Activated naive CD4-positive, alpha-beta T cell (primary cell): ENCODE data around the gene CNNM4.

Source experiments
- DNase-seq, 4 experiments: peaks; one replicate each; lab custom pipeline; 2025; lab: John Stamatoyannopoulos, UW

The CNNM4 gene

DNA sequence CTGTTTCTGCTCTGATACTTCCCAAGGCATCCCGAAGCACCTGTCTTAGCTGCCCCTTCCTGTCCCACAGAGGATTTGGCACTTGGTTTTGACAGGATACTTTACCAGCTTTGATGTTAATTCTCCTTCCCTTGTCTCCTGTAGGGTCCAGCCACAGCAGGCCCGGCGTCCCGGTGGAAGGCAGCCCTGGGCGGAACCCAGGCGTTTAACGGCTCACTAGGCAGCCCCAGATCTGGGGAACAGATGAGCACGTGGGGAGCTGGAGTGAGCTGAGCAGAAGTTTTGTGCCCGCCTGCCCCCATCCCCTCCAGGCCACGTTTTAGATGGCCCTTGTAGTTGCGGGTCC, 71.7 kb downstream of the CNNM4 start:
- DNase-seq, result no peak

DNA sequence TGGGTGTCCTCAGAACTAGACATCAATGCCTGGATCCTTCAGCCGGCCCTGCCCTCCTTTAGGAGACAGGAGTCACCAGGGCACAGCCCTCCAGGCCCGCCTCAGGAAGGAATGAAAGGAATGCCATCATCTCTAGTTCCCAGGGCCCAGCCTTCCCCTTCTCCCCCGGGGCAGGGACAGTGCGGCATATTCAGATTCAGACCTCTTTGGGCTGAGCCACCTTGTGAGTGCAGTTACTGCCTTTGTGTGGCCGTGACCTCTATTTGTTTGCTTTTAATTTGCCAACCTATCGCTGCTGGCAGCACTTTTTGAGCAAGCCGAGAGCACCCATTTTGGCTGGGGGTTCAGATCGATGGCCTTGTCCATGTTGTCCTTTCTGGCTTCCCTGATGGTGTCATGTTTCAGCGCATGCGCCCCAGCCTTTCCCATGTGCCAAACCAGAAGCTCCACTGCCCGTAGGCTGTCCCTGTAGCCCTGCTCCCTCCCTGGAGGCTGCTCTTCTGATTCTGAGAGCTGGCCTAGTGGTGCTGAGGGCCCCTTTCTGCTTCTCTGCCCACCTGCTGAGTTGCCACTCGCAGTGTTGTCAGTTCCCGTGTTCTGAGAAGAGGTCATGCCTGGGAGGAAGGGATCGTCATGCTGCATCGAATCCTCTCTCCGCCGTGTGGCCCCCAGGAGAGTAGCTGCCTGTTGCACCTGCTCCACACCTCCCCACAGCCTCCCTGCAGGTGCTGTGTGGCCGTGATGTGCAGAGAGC, 72.2 kb downstream of the CNNM4 start:
- DNase-seq, result no peak

DNA sequence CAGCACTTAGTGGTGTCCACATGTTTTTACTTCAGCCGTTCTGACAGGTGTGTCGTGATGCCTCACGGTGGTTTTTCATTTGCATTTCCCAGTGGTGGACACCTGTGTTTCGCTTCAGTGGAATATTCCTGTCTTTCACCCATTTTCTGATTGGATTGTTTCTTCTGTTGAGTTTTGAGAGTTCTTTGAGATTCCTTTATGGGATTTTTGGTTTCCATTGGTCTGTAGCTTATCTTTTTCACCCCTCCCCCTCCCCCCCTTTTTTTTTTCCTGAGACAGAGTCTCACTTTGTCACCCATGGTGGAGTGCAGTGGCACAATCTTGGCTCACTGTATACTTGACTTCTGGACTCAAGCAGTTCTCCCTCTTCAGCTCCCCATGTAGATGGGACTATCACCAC, 75.1 kb downstream of the CNNM4 start:
- DNase-seq, result no peak

DNA sequence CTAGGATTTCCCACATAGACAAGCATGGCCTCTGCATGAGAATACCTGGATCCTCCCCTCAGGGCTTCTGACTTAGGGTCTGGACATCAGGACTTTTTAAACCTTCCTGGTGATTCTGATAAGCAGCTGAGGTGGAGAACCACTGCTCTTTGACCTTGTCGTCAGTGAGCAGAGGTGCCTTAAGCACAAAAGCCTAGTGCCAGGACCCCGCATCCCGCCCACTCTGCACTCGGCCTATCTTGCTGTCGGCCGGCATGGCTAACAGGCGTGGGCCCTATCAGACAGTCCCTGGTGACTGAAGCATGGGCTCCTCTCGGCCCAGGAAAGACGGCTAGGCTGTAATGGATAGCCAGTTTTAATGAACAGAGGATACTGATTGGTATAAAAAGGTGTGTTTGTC, 76.9 kb downstream of the CNNM4 start:
- DNase-seq, result no peak

DNA sequence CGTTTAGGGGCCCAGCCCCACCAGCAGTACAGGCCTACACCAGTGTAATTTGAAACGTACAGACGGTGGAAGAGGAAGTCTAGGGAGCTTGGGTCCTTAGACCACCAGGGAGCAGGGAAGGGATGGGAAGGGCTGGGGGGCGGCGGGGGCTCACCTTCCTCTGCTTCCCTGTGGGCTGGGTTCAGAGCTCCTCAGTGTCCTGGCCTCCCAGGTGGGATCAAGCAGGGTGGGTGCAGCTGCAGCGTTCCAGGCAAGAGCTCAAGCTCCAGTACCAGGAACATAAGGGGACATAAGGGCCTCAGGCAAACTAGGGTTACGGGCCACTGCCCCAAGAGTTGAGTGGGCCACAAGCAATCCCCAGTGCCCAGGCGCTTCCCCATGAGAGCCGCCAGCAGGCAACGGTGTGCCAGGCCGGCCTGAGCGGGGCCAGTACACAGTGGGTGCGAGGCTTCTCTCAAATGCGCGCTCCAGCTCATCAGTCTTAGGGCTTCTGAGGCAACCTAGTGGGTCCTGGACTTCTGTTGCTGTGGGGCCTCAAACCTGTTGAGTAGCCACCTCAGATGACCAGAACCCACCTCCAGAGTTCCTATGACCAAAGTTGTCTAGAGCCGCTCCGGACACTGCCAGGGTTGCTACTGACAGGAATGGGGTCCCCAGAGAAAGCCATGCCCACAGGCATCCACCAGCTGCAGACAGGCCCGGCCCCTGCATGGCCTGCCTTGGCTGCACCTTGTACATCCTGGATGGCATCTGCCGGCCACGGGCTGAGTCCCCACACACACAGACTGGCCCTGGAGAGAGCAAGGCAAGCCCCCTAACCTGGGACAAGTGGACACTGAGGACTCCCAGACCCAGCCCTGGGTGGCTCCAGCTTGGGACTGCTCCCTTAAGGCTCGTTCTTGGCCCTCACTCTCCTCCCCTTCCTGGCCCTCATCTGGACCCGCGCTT, 77.9 kb downstream of the CNNM4 start:
- no peak for DNase-seq

DNA sequence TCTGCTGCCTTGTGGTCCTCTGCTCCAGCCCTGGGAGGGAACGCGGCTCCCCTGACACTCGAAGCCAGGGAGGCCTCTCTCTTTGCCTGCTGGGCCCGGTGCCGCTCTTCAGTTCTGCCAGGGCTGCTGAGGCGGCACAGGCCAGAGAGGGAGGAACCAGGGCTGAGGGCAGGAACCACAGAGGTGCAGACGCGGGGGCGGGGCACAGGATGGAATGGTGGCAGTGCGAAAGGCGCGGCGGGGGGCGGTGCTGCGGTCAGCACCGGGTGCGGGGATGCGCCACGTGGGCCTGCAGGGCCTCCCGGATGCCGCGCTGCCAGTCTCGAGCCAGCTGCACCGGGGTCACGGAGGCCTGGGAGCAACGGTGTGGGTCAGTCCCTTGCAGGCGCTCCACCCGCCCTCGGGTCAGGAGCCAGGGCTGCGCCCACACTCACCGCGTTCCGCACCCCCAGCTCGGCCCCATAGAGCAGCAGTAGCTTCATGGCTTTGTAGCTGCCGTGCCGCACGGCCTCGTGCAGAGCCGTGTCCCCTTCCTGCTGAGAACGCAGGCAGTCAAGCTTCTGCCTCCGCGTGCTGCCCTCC, 78.7 kb downstream of the CNNM4 start:
- DNase-seq, result peak in 3 of 4 experiments; percentile 16 to 78 (median 72)

DNA sequence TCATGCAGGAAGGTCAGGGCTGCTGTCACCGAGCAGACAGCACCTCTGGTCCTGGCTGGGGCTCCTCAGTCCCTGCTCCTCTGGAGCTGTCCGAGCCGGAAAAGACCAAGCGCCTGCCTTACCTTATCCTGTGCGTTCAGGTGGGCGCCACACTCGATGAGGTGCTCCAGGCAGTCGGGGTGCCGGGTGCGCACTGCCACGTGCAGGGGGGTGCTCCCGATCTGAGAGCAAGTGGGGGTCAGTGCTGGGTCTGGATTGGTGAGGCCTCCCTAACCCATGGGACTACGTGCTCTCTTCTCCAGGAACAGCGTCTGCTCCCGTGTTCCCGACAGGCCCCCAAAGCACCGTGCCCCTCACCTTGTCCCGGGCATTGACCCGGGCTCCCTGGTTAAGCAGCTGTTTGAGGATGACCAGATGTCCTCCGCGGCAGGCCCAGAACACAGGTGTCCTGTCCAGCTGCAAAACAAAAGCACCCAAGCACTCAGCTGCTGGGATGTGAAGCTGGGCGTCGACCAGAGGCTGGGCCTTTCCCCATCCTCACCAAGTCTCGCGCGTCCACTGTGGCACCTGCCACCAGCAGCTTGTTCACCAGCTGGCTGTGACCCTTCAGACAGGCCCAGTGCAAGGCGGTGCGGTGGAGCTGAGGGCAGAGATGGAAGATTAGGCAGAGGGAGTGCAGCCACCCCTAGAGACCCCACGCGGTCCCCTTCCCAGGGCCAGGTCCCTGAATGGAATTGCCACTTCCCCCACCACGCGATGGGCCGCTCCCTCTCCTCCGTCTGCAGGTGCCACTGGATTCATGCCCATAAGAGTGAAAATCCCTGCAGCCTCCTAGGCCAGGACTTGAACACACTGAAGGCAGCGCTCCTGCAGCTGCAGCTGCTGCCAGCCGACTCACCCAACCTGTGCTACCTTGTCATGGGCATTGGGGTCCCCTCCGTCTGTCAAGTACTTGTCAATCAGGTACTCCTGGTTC, 79.5 kb downstream of the CNNM4 start:
- DNase-seq, result no peak

DNA sequence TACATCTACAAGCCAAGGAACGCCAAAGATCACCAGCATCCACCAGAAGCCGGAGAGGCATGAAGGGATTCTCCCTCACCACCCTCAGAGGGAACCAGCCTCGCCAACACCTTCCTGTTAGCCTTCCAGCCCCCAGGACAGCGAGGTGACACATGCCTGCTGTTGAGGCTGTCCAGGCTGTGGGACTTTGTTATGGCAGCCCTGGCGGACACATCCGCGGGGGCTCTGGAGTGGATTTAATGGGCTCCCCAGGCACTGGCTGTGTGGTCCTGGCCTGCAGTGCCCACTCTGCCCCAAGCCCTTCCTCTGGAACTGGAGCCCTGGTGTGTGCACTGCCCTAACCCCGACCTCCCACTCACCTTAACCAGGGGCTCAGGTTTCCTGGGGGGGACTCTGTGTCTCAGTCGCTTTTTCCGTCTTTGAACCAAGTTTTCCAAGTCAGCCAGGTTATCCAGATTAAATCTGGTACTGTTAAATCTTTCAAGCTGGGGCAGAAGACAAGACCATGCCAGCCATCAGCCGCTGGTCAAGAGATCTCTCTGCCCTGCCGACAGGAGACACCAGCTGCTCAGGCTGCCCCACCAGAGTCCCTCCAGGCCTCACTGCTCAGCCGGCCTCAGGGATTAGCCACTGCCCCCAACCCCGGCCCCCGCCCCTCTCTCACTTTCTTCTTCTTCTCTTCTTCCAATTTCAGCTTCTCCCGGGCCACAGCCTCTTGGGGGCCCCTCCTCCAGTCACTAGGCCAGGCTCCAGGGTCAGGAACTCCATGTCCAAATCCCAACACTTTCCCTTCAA, 81.2 kb downstream of the CNNM4 start:
- DNase-seq, result no peak

DNA sequence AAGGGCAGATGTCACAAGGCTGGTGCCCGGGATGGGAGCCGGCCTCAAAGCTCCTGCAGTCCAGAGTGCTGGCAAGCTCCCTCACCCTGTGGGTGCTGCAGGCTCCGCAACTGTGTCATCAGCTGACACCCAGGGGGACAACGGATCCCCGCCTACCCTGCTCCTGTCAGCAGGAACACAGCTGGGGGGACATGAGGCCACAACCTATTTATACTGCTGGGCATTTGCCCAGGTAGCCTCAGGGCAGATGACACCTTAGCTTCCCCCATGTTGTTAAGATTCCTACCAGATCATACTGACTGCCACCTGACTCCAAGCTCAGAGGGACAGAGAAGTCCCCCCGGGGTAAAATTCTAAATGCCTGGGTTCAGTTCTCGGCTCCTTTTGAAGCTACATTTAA, 81.9 kb downstream of the CNNM4 start:
- DNase-seq, result no peak

DNA sequence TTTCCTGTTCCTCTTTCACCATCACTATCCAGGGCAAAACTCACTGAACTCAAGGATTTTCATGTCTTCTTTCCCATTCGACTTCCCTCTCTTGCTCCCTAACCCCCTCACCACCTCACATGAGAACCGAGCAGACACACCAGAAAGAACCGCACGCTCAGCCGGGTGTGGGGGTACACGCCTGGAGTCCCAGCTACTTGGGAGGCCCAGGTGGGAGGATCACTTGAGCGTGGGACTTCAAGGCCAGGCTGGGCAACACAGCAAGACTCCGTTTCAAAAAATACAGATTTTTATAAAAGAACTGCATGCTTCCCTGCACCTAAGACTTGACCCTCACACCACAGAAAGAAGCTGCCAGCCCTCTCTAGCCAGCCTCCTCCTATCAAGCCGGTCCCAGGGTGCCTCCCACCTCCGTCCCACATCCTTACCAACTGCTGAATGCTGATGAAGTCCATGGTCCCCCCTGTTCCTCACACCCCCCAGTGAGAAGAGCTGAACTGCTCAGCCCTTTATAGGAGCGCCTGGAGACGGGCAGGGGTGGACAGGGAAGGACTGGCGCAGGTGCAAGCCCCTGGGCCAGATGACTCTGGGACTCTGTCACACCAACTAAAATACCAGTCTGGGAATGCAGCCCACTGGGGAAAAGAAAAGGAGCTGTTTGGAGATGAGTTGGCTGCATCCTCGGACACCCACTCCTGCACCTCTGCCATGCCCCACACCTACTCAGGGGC, 83.0 kb downstream of the CNNM4 start, which contains the start of gene ANKRD23:
ANKRD23 (minus strand) TSS at position 484 of the 731 bp plus-strand sequence; CDS start at position 455, 29 bp downstream.
- no peak for DNase-seq

DNA sequence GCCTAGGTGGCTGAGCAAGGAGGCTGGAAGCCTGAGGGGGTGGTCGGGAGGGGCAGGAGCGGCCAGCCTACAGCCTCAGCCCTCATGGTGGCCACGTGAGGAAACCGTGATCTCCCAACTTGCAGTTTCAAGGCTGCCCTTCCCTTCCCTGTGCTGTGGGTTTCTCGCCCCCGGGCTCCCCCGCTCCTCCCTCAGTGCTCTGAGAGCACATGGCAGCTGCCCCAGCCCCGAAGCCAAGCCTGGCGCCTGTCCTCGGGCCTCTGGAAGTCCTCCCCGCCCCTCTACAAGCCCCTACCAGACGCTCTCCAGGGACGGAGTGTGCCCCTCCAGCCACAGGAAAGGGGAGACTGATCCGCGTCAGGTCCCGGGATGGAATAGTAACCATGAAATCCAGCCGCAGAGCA, 83.7 kb downstream of the CNNM4 start:
- DNase-seq, result no peak

DNA sequence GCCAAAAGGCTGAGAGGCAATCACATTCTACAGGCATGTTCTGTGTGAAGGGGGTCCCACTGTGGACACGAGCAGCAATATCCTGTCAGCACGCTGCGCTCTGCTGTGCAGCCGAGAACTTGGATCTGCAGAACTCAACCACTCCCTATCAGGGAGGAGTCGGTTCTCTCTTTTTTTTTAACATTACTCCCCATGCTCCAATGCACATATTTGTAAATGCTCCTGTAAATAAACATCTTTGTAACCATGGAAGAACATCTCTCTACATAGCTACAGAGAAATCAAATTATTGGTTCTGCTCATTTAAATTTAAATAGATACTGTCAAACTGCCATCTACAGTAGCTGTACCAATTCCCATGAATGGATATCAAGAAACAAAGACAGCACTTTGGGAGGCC, 86.1 kb downstream of the CNNM4 start:
- no peak for DNase-seq

DNA sequence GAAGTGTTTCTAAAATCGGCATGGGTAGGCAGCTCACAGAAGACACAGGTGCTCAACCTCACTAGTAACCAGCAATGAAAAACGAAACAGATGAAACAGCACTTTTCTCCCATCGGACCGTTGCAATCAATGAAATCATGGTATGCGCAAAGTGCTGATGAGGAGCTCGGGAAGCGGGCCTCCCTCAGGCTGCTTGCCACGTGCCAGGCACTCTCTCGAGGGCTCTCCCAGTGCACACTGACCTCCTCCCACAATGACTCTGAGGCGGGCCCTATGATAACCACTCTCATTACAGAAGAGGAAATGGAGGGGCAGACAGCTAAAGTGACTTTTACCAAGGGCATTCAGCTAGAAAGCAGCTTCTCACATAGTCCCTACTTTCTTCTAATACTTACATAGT, 86.9 kb downstream of the CNNM4 start:
- DNase-seq, result no peak

DNA sequence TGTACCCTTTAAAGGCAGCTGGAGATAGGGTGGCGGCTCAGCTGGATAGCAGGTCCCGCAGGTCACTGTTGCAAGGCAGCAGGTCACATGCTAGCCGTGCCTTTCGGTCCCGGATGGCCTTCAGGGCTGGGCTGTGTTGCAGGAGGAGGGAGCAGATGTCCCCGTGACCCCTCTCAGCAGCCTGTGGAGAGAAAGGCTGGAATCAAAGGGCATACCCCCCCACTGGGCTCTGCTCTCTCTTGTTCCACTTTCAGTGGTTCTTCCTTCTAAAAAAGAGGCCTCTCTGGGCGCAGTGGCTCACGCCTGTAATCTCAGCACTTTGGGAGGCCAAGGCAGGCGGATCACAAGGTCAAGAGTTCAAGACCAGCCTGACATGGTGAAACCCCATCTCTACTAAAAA, 87.6 kb downstream of the CNNM4 start:
- no peak for DNase-seq

DNA sequence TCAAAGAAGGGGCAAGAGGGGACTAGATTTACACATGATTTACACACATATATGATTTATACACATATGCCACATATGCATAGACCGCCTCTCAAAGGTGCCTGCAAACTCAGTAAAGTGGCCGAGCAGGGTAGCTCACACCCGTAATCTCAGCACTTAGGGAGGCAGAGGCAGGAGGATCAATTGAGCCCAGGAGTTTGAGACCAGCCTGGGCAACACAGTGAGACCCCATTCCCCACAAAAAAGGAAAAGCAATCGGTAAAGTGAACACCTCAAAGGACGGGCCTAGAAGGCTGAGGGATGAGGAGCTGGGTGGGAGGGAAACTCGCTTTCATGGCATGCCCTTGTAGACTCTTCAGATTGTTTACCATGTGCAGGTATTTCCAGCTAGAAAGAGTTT, 92.0 kb downstream of the CNNM4 start:
- DNase-seq, result no peak

DNA sequence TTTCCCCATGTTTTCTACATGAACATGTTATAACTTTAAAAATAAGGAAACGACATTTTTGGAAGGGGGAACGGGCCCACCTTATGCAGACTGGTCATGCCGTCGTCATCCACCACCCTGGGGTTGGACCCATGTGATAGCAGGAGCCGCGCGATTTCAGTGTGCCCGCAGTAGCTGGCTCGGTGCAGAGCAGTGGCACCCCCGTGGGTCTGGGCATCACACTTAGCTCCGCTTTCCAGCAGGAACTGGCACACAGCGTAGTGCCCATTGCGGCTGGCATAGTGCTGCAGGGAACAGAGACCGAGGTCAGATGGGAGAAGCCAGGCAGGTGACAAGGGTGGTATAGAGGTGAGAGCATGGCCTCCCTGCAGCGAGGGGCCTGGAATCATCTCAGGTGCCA, 92.6 kb downstream of the CNNM4 start:
- DNase-seq, result no peak

DNA sequence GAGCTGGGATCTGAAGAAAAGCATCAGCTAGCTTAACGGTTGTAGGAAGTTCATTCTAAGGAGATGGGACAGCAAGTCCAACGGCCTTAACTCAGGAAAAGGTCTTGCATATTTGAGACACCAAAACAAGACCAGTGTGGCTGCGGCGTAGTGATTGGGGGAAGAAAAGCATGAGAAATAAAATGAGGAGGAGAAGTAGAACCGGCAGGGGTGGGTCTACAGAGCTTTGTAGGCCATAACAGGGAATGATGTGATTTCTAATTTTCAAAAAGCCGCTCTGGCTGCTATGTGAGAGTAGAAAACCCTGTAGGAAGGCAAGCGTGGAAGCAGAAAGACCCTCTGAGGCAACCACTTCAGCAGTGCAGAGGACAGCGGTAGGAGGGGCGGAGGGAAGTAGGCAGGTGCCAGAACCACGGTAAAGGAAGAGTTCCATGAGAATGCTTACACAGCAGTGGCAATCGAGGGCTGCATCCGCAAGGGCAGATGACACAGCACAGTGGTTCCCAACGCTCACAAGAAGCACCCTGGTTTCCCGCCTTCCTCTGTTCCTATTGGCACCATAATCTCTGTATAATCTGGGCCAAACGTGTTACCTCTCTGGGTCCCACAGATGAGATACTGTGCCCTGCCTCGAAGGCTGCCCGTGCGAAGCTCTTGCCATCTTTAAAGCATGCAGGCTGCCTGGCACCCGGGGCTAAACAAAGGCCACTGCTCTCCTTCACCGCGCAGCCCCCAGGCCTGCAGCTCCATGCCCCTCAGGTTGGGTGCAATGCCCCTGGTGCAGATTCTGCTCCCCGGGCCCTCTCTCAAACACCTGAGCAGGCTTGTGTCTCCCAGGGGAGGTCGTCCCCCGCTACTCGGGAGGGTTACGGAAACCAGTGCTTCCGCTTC, 96.3 kb downstream of the CNNM4 start:
- peak in 1 of 4 experiments; percentile 37 for DNase-seq

DNA sequence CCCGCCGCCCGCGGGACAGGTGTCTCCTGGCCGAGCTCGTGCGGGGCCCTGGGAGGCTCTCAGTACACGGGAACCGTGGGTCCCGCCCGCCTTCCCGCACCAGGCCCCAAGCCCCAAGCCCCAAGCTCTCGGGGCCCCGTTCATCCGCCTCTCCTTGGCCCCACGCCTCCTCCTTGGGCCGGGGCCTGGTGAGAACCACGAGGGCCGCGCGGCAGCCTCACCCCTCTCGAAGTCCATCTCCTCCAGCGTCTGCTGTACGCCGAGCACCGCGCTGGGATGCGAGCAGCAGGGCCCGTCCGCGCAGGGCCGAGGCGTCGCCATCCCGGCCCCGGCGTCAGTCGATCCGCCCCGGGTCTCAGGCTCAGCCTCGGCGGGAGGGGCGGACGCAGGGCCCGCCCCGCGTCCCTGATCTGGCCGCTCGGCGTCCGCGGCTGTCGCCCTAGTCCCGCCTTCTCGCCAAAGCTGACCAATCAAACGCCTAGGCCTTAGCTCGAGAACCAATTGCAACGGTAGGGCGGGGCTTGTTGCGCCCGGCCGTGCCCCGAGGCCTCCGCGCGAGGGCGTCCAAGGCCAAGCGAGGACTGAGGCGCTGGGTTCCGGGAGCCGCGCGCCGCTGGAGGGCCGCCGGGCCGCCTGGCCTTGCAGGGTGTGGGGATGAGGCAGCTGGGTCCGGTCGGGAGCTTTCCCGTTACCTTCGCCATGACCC, 97.1 kb downstream of the CNNM4 start, which contains the start of gene ANKRD39:
ANKRD39 (minus strand) TSS at position 350 of the 706 bp plus-strand sequence; CDS start at position 321, 29 bp downstream.
- peak; percentile 91 to 97 (median 92) for DNase-seq
